Measurements from ENCODE around the gene GPR26.

GRCh38 chr10:123741146-123741545, 75.0 kb downstream of the GPR26 start:
- TF ChIP-seq CTCF (IDR thresholded peaks at IDR 0.05) (no peak), POLR2A (IDR thresholded peaks at IDR 0.05) (no peak)
